Memory B cell (primary cell): ENCODE data around the gene RASGEF1C.

ENCODE experiments used
- ATAC-seq: fragments of 150-1000 bp; cut with Tn5 transposase; 2 replicates; pipeline ENCODE4 v1.10.0; 2021; ENCODE audit warnings: low read depth, mild to moderate bottlenecking, moderate library complexity
- DNase-seq, 2 donors: peaks; one replicate each; pipeline ENCODE4 v3.0.0; 2022; ENCODE audit warnings: low spot score in 2 of 2
- H3K27ac Mint-ChIP-seq: one replicate; pipeline ENCODE4 v1.8.0; 2022; ENCODE audit warnings: mild to moderate bottlenecking, moderate library complexity, mixed read lengths
- H3K27me3 Mint-ChIP-seq: one replicate; pipeline ENCODE4 v1.8.0; 2022; ENCODE audit warnings: mixed read lengths
- H3K36me3 Mint-ChIP-seq: one replicate; pipeline ENCODE4 v1.8.0; 2022; ENCODE audit warnings: mild to moderate bottlenecking, mixed read lengths
- H3K4me1 Mint-ChIP-seq: one replicate; pipeline ENCODE4 v1.8.0; 2022; ENCODE audit warnings: mixed read lengths
- H3K4me3 Mint-ChIP-seq: one replicate; pipeline ENCODE4 v1.8.0; 2022; ENCODE audit warnings: mild to moderate bottlenecking, moderate library complexity, mixed read lengths
- H3K9me3 Mint-ChIP-seq: one replicate; pipeline ENCODE4 v1.8.0; 2022; ENCODE audit warnings: mixed read lengths

RASGEF1C gene

DNA sequence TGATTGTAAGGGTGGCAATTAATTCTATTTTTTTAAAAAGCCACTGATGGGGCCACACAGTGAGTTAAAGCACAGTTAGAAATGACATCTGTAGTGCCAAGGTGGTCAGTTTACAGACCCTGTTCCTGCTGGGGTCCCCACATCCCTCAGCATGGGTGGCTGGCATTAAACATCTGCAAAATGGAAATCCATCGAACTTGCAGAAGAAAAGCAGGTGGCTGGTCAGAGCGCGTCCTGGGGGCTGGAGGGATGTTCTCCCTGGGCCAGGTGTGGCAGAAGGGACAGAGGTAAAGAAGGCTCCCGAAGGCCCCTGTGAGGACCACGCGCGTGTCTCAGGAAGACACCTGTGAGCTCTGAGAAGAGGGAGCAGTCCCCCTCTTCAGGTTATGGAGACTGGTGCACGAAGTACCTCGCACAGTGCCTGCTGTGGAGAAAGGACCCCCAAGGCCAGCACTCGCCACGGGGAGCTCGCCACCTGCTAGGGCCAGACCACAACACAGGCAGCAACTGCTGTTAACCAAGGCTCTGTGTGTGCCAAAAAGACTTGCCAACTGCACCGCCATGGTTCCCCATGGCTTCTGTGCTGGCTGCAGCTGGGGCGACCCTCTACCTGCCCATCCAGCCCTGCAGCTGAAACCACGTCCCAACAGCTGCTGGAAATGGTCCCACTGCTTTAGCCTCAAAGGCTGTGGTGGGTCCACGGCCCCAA lies 65.2 kb downstream of the RASGEF1C start:
- peaks cover 12% of the 10 kb centered on the region for H3K9me3 Mint-ChIP-seq
- peaks cover 12% of the 10 kb centered on the region for H3K27me3 Mint-ChIP-seq
- DNase-seq (no peak), ATAC-seq (no peak)
- H3K4me1 Mint-ChIP-seq = no peaks in the 10 kb centered on the region
- H3K4me3 Mint-ChIP-seq = no peak overlapping the region
- H3K27ac Mint-ChIP-seq = no peak overlapping the region
- no peaks in the 10 kb centered on the region for H3K36me3 Mint-ChIP-seq

DNA sequence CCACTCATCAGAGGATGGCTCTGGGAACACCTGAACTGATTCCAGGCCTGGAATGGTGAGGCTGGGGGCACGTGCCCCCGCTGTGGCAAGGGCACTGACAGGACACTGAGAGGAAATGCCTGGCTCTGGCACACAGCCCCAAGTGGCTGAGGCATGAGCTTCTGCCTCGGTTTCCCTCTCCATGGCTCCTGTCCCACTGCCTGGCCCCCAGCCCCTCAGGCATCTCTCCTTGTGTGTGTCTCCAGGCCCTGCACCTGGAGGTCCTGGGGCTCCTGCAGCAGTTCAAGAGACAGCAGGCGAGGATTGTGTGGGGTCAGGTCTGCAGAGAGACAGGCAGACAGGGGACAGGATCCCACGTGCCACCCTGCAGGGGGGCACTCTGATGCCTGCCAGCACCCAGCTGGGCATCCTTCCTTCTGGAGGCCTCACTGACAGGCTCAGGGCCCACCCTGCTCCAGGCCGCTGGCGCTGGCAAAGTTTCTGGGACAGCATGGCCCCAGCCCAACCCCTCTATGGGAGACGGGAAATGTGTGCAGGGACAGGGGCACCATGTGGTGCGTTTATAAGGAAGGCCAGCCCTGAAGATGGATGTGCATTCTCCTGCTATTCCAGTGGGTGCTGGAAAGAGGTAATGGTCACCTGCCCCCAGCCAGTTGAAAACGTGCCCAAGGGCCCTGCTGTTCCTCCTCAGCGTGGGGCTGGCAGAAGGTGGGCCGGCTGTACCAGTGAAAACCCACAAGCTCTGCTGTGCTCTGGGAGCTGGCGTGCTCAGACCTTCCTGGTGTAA lies 66.0 kb downstream of the RASGEF1C start:
- Mint-ChIP-seq H3K4me1 (no peaks in the 10 kb centered on the region), H3K27me3 (peaks cover 15% of the 10 kb centered on the region), H3K27ac (no peak overlapping the region), H3K9me3 (peaks cover 10% of the 10 kb centered on the region), H3K4me3 (no peak overlapping the region), H3K36me3 (no peaks in the 10 kb centered on the region)
- ATAC-seq (no peak), DNase-seq (no peak)

DNA sequence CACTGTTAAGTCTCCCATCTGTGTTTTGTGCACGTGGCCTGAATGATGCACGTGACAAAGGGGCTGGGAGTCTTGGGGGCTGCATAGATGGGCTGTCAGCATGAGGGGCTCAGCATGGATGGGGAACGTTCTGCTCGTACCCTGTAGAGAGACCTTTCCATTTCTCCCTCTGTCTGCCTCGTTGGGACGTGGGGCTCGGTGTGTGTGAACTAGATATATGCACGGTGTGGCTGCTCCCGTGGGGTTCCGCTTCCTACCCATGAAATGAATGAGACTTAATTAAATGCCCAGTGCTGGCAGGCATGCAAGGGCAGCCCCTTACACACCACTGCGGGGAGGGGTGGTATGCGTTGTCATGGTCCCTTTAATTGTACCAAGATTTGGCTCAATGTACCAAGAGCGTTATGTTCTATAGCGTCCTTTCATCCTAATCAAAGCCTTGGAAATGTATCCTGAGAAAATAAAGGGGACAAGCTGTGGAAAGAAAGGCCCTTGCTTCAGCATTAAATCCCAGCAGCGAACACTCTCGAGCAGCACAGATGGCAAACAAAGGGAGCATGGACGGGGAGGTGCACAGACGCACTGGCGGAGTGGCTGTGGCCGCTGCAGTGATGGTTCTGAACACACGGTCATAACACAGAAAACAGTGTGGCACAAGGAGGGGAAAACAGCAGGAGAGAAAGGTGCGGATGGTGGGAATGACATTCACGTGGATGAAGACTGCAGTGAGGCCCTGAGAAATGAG lies 66.8 kb downstream of the RASGEF1C start:
- DNase-seq = no peak
- Mint-ChIP-seq H3K36me3 (no peaks in the 10 kb centered on the region), H3K4me1 (no peaks in the 10 kb centered on the region), H3K4me3 (no peak overlapping the region), H3K9me3 (peaks cover 8% of the 10 kb centered on the region), H3K27me3 (peaks cover 15% of the 10 kb centered on the region), H3K27ac (no peak overlapping the region)
- no peak for ATAC-seq

DNA sequence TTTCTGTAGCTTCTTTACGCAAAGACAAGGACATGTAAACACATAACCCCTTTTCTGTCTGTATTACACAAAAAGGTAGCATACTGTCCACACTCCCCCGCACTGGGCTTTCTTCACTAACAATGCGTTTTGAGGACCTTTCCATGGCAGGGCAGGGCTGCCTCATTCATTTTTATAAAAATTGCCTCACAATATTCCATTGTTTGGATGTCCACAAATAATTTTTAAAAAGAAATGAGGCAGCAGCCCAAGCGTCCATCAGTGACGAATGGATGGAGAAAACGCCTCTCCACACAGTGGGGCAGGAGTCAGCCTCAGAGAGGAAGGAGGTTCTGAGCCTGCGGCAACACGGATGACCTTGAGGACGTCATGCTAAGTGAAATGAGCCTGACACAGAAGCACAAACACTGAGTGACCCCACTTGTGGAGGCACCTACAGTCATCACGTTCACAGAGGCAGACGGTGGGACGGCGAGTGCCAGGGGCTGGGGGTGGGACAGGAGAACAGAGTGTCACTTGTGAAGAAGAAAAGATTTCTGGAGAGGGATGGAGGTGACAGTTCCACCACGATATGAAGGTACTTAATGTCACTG lies 67.8 kb downstream of the RASGEF1C start:
- H3K36me3 Mint-ChIP-seq = no peaks in the 10 kb centered on the region
- no peak overlapping the region for H3K4me3 Mint-ChIP-seq
- H3K4me1 Mint-ChIP-seq = no peaks in the 10 kb centered on the region
- no peak for DNase-seq
- H3K27me3 Mint-ChIP-seq = peaks cover 17% of the 10 kb centered on the region
- H3K9me3 Mint-ChIP-seq = peaks cover 4% of the 10 kb centered on the region
- ATAC-seq = no peak
- H3K27ac Mint-ChIP-seq = no peak overlapping the region

DNA sequence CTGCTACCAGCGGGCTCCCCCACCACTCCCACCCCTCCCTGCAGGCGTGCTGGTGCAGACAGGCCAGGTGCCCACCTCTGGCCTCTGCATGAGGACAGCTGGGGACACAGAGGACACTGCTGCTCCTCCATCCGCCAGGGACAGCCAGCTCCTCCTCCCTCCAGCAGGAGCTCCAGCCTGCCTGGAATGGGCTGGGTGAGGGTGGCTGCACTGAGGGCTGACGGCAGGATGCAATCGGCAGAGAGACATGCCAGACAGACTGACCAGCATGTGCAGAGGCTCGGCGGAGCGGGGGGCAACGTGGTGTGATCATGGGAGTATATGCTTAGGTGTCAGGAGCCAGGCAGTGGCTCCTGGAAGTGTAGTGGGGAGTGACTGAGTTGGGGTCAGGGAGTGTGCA lies 68.4 kb downstream of the RASGEF1C start:
- peaks cover 15% of the 10 kb centered on the region for H3K27me3 Mint-ChIP-seq
- no peak overlapping the region for H3K27ac Mint-ChIP-seq
- peaks cover 1% of the 10 kb centered on the region for H3K9me3 Mint-ChIP-seq
- no peaks in the 10 kb centered on the region for H3K4me1 Mint-ChIP-seq
- H3K4me3 Mint-ChIP-seq = no peak overlapping the region
- ATAC-seq = no peak
- H3K36me3 Mint-ChIP-seq = no peaks in the 10 kb centered on the region
- no peak for DNase-seq

DNA sequence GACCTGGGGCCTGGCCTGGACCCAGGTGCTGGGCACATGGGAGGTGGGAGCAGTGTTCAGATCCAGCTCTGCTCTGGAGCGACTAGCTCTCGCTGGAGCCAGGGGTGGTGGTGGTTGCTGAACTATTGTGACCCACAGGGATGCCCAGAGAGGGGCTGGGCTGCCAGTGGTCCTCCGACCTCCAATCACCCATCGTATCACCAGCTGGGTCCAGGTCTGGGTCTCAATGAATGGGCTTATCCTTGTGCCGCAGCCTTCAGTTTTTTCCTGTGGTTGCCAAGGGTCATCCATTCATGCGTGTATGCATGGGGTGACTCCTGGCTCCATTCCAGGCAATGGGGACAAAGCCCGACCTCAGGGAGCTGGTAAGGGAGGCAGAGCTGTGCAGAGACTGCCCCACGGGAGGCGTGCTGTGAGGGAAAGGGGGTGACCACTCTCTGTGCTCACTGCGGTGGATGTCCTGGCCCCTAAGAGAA lies 68.9 kb downstream of the RASGEF1C start:
- Mint-ChIP-seq H3K36me3 (no peaks in the 10 kb centered on the region), H3K4me1 (no peaks in the 10 kb centered on the region)
- no peak for ATAC-seq

DNA sequence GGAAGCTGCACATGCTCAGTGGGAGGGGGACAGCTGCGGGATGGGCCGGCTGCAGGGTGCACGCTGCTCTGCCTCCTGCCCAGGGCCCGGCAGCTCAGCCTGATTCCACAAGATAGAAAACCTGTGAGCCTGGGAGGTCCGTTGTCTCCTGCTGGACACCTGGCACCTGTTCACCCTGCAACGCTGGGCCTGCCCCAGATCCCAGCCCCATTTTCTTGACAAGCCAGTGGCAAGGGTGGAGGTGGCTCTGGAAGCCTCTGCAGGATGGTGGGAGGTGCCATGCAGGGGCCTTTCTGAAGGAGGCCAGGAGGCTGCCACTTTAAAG lies 69.3 kb downstream of the RASGEF1C start:
- DNase-seq = no peak

More for the DNA sequence above, 68.9 kb downstream of the RASGEF1C start:
- Mint-ChIP-seq H3K9me3 (peaks cover 1% of the 10 kb centered on the region), H3K27ac (no peak overlapping the region), H3K4me3 (no peak overlapping the region), H3K27me3 (peaks cover 15% of the 10 kb centered on the region)
- no peak for DNase-seq

DNA sequence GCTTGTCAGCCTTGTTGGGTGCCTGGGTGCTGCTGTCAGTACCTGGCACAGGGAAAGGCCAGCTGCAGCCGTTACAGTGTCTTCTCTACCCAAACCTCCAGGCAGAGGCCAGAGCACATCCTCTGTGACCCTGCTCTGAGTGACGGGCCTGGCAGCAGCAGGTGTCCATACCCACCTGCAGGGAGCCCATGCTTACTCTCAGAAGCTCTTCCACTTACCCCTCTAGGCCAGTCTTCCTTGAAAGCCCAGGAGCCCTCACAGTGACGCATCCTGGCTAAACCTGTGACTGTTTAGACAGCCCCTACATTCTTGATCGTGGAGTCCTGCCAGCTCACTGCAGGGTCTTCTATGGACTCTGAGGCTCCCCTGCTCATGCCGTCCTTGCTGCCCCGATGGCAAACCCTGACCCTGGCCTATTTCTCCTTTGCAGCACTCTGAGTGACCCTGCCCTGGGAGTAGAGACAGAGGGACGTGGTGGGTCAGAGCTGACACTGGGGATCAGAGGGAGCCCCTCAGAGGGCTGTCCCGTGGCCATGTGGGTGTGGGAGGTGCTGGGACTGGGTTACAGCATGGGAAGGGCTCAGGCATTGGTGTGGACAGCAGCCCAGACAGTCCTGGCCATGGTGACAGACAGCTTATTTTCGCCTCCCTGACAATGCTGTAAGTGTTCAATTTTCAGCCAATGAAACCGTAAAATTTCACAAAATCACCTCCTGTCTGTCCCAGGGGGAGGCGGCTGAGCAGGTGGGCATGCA lies 69.9 kb downstream of the RASGEF1C start:
- H3K9me3 Mint-ChIP-seq = peaks cover 3% of the 10 kb centered on the region
- H3K27me3 Mint-ChIP-seq = peaks cover 19% of the 10 kb centered on the region
- no peak overlapping the region for H3K4me3 Mint-ChIP-seq
- no peaks in the 10 kb centered on the region for H3K36me3 Mint-ChIP-seq
- no peak for DNase-seq
- no peak overlapping the region for H3K27ac Mint-ChIP-seq
- ATAC-seq = no peak
- no peaks in the 10 kb centered on the region for H3K4me1 Mint-ChIP-seq

More for the DNA sequence above, 69.3 kb downstream of the RASGEF1C start:
- H3K36me3 Mint-ChIP-seq = no peaks in the 10 kb centered on the region
- H3K9me3 Mint-ChIP-seq = peaks cover 3% of the 10 kb centered on the region
- no peak overlapping the region for H3K4me3 Mint-ChIP-seq
- no peak for ATAC-seq
- H3K27me3 Mint-ChIP-seq = peaks cover 16% of the 10 kb centered on the region
- no peak overlapping the region for H3K27ac Mint-ChIP-seq
- no peaks in the 10 kb centered on the region for H3K4me1 Mint-ChIP-seq

DNA sequence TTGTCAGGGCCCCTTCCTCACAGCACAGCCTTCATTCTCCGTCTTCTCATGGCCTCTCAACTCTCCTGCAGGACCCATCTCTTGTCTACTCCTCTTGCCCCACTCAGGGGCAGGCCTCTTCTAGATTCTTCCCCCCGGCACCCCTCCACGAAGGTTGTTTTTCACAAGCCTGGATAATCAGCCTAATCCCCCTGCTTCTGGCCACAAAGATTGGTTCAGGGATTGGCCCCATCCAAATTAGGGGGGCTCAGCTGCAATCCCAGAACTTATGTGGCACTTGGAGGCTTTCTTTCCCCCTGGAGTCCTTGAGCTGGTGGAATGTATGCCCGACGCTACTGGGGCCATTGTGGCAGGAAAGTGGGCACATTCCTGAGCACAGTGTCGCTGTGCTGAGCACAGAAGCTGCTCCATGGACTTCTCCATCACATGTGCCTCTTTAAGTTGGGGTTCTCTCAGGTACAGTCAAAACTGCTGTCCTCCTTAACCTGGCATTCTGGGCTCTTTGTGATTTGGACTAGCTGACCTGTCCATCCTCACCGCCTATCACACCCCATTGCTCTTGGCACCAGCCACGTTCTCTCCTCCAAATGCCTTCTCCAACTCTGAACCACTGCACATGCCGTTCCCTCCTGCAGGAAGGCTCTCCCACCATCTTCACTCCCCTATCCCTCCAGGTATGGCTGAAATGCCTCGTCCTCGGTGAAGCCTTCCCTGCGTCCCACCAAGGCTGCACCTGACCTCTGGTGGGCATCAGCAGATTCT lies 70.6 kb downstream of the RASGEF1C start:
- Mint-ChIP-seq H3K9me3 (peaks cover 3% of the 10 kb centered on the region), H3K36me3 (no peaks in the 10 kb centered on the region), H3K27me3 (peaks cover 19% of the 10 kb centered on the region), H3K27ac (no peak overlapping the region), H3K4me1 (no peaks in the 10 kb centered on the region), H3K4me3 (no peak overlapping the region)
- no peak for ATAC-seq
- DNase-seq = no peak

DNA sequence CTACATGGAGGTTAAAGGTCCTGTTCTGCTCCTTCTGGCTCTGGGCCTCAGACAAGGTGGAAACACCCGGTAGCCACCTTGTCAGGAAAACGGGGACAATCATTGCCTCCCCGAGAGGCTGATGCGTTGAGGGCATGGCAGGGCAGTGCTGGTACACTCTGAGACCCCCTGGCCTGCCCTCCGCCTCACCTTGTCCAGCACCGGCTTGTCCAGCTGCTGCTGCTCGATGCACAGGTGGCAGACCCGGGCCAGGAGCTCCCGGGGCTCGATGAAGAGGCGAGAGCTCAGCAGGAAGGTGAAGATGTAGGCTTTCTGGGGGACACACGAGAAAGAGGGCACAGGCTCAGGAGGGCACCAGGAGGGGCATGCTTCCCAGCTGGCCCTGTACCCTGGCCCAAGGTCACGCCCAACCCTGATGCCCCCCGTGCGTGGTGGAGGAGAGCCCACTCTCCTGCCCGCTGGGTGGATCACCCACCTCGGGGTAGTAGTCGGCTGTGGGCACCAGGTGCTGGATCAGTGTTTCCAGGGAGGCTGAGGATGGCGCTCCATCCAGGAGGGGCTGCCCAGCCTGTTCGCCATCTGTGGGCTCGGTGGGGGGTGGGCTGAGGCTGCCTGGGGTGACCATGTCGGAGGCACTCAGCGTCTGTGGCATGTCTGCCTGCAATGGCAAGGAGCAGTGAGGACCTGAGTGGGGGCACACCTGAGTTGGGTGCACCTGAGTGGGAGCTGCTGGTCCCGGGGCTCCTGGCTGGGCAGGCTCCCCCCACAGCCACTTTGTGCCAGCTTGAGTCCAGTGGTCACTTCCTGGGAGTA lies 71.4 kb downstream of the RASGEF1C start:
- H3K36me3 Mint-ChIP-seq = no peaks in the 10 kb centered on the region
- H3K9me3 Mint-ChIP-seq = peaks cover 3% of the 10 kb centered on the region
- no peak overlapping the region for H3K27ac Mint-ChIP-seq
- DNase-seq (no peak), ATAC-seq (no peak)
- peaks cover 19% of the 10 kb centered on the region for H3K27me3 Mint-ChIP-seq
- H3K4me1 Mint-ChIP-seq = no peaks in the 10 kb centered on the region
- no peak overlapping the region for H3K4me3 Mint-ChIP-seq

DNA sequence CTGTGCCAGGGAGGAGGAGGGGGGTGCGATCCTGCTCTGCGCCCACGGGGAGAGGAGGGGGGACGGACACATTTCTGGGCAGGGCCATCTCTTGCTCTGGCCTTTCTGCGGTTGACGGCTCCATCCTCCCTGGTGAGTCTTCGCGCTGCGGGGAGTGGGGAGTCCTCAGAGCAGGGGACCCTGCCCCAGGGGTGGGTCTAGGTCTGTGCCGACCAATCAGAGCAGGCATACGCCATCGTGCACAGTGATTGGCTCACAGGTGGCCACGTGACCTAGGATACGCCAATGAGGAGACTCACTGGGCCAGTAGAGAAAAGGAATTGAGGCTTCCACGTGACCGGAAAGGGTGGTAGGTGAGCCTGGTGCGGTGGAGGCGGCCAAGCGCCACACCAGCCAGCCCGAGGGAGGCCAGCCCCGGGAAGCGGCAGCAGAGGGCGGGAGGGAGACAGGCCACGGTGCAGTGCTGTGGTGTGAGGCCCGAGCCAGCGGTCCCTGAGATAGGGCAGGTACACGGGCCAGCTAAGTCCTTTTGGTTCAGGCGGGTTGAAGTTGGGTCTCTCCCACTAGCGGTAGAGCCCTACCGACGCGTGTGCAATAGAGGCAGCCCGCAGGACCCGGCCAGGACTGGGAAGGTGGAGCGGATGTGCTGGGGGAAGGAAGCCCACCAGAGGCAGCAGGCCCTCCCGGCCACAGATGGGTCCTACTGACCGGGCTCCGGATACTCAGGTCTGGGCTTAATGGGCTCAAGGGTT lies 72.2 kb downstream of the RASGEF1C start:
- ATAC-seq = no peak
- no peaks in the 10 kb centered on the region for H3K4me1 Mint-ChIP-seq
- peaks cover 3% of the 10 kb centered on the region for H3K9me3 Mint-ChIP-seq
- no peak for DNase-seq
- no peaks in the 10 kb centered on the region for H3K36me3 Mint-ChIP-seq
- H3K4me3 Mint-ChIP-seq = no peak overlapping the region
- peaks cover 18% of the 10 kb centered on the region for H3K27me3 Mint-ChIP-seq
- H3K27ac Mint-ChIP-seq = no peak overlapping the region
